Neural cell (in vitro differentiated cells): ENCODE data around the gene RARS2. TPM values are rescaled to one million over a fixed set of nuclear protein-coding genes. Genes with fewer than 3 reads are reported as not detected.

ENCODE experiments used
- H2AFZ ChIP-seq: fragments of 200-600, 300-800 bp; sonication (generic), shearing (Covaris generic); 2 replicates; pipeline ENCODE4 v1.6.0; 2014; ENCODE audit warnings: low read depth, mild to moderate bottlenecking, antibody characterized with exemption, low read length, moderate library complexity
- H3F3A ChIP-seq: fragments of 200-600 bp; shearing (Covaris generic); 2 replicates; pipeline ENCODE4 v1.6.1; 2016; ENCODE audit warnings: mild to moderate bottlenecking, moderate library complexity, mixed read lengths, antibody characterized with exemption, low read length; ENCODE audit not compliant: insufficient read depth, poor library complexity, severe bottlenecking
- H3K27ac ChIP-seq: fragments of 200-600, 300-800 bp; sonication (generic), shearing (Covaris generic); 2 replicates; pipeline ENCODE4 v1.5.1; 2014; ENCODE audit warnings: mild to moderate bottlenecking, low read length, moderate library complexity
- H3K27me3 ChIP-seq: fragments of 300-800, 200-600 bp; sonication (generic), shearing (Covaris generic); 2 replicates; pipeline ENCODE4 v1.6.0; 2014; ENCODE audit warnings: mild to moderate bottlenecking, low read depth, low read length, moderate library complexity; ENCODE audit not compliant: insufficient read depth
- H3K36me3 ChIP-seq: fragments of 300-800, 200-600 bp; sonication (generic), shearing (Covaris generic); 2 replicates; pipeline ENCODE4 v1.5.1; 2014; ENCODE audit warnings: mild to moderate bottlenecking, antibody characterized with exemption, low read length, moderate library complexity; ENCODE audit not compliant: insufficient read depth
- H3K4me2 ChIP-seq: fragments of 300-800, 200-600 bp; sonication (generic), shearing (Covaris generic); 2 replicates; pipeline ENCODE4 v1.6.0; 2014; ENCODE audit warnings: mild to moderate bottlenecking, low read length
- H3K4me3 ChIP-seq: fragments of 300-800, 200-600 bp; sonication (generic), shearing (Covaris generic); 2 replicates; pipeline ENCODE4 v1.5.1; 2014; ENCODE audit warnings: mild to moderate bottlenecking, low read length, moderate library complexity
- H3K79me2 ChIP-seq: fragments of 200-600 bp; shearing (Covaris generic); replicated peaks from 2 replicates; pipeline ENCODE4 v1.6.0; 2014; ENCODE audit warnings: mild to moderate bottlenecking, low read length, moderate library complexity; ENCODE audit not compliant: insufficient read depth
- H3K9ac ChIP-seq: fragments of 300-800, 200-600 bp; sonication (generic), shearing (Covaris generic); 2 replicates; pipeline ENCODE4 v1.6.1; 2016; ENCODE audit warnings: mild to moderate bottlenecking, low read length, mixed read lengths
- H3K9me2 ChIP-seq: fragments of 200-600 bp; shearing (Covaris generic); 2 replicates; pipeline ENCODE4 v1.6.1; 2016; ENCODE audit warnings: mild to moderate bottlenecking, low read length, mixed read lengths; ENCODE audit not compliant: insufficient read depth
- H3K9me3 ChIP-seq: fragments of 200-600, 300-800 bp; sonication (generic), shearing (Covaris generic); 2 replicates; pipeline ENCODE4 v1.6.1; 2016; ENCODE audit warnings: mild to moderate bottlenecking, mixed run types, low read length, moderate library complexity, mixed read lengths
- H4K20me1 ChIP-seq: fragments of 200-600 bp; shearing (Covaris generic); 2 replicates; pipeline ENCODE4 v1.6.1; 2016; ENCODE audit warnings: mild to moderate bottlenecking, mixed run types; ENCODE audit not compliant: insufficient read depth
- CTCF ChIP-seq: fragments of 450-650 bp; IDR thresholded peaks from 2 replicates; pipeline ENCODE4 v1.5.1; 2014; ENCODE audit warnings: antibody characterized with exemption, mild to moderate bottlenecking, moderate library complexity; ENCODE audit not compliant: poor library complexity, severe bottlenecking
- EP300 ChIP-seq: fragments of 450-650 bp; conservative IDR thresholded peaks from 2 replicates; pipeline ENCODE4 v1.6.1; 2014; ENCODE audit warnings: antibody characterized with exemption, mild to moderate bottlenecking, moderate library complexity; ENCODE audit not compliant: poor library complexity, severe bottlenecking
- EZH2 ChIP-seq: fragments of 200-600, 300-800 bp; shearing (Covaris generic), sonication (generic); IDR thresholded peaks from 2 replicates; pipeline ENCODE4 v1.6.1; 2014; ENCODE audit warnings: antibody characterized with exemption, low read length, borderline replicate concordance, mild to moderate bottlenecking; ENCODE audit not compliant: insufficient read depth, poor library complexity, severe bottlenecking
- MXI1 ChIP-seq: fragments of 450-650 bp; conservative IDR thresholded peaks from 2 replicates; pipeline ENCODE4 v1.6.1; 2014; ENCODE audit warnings: antibody characterized with exemption, mild to moderate bottlenecking; ENCODE audit not compliant: poor library complexity, severe bottlenecking
- POLR2AphosphoS5 ChIP-seq: IDR thresholded peaks from 2 replicates; pipeline ENCODE4 v1.6.1; 2012
- RAD21 ChIP-seq: fragments of 450-650 bp; conservative IDR thresholded peaks from 2 replicates; pipeline ENCODE4 v1.6.1; 2014; ENCODE audit warnings: antibody characterized with exemption, mild to moderate bottlenecking, moderate library complexity
- REST ChIP-seq: IDR thresholded peaks from 2 replicates; pipeline ENCODE4 v1.6.1; 2012; ENCODE audit warnings: borderline replicate concordance
- SMC3 ChIP-seq: fragments of 450-650 bp; conservative IDR thresholded peaks from 2 replicates; pipeline ENCODE4 v1.6.1; 2014; ENCODE audit warnings: antibody characterized with exemption, mild to moderate bottlenecking, moderate library complexity; ENCODE audit not compliant: poor library complexity
- TAF1 ChIP-seq: IDR thresholded peaks from 2 replicates; pipeline ENCODE4 v1.6.1; 2012; ENCODE audit warnings: low read depth
- polyA plus RNA-seq: library from polyadenylated mRNA; depleted of rRNA; stranded (reverse); fragments of >200 nt; gene quantifications from 2 replicates; pipeline ENCODE4 v1.2.3, GENCODE V29; 2014

The RARS2 gene
- polyA plus RNA-seq, 1 donor from 2014 or later = 50.4 TPM

GRCh38 chr6:87590417-87590880 lies 662 bp upstream of the RARS2 start:
- TF ChIP-seq EZH2 (no peak), POLR2AphosphoS5 (no peak), CTCF (no peak), TAF1 (no peak), RAD21 (no peak)
- H3K79me2 ChIP-seq = peaks cover 61% of the 10 kb centered on the region
- peak overlapping the region; percentile 72 for H3K9ac ChIP-seq
- H3K4me2 ChIP-seq = peak overlapping the region; percentile 90
- H3K27ac ChIP-seq = peak overlapping the region; percentile 52
- H3K4me3 ChIP-seq = peak overlapping the region; percentile 96
- H2AFZ ChIP-seq = peak overlapping the region; percentile 86
- no peaks in the 10 kb centered on the region for H3K36me3 ChIP-seq
- no peaks in the 10 kb centered on the region for H3K9me3 ChIP-seq
- no peaks in the 10 kb centered on the region for H3K9me2 ChIP-seq
- H3K27me3 ChIP-seq = no peaks in the 10 kb centered on the region
- no peaks in the 10 kb centered on the region for H4K20me1 ChIP-seq
- H3F3A ChIP-seq = no peaks in the 10 kb centered on the region

GRCh38 chr6:87588756-87589407 lies 905 bp downstream of the RARS2 start:
- Histone ChIP-seq H3K4me3 (peak overlapping the region; percentile 96), H3K9me2 (no peaks in the 10 kb centered on the region), H3K27me3 (no peaks in the 10 kb centered on the region), H4K20me1 (no peaks in the 10 kb centered on the region), H3K27ac (no peak overlapping the region), H3K36me3 (no peaks in the 10 kb centered on the region), H3K4me2 (peak overlapping the region; percentile 76), H3K9ac (peak overlapping the region; percentile 72), H2AFZ (peak overlapping the region; percentile 86), H3K9me3 (no peaks in the 10 kb centered on the region), H3F3A (no peaks in the 10 kb centered on the region), H3K79me2 (peaks cover 75% of the 10 kb centered on the region)
- no peak for TF ChIP-seq EP300
- TF ChIP-seq CTCF = no peak

- no peak overlapping the region for H3K4me2 ChIP-seq
- H3K27ac ChIP-seq = no peak overlapping the region
- peaks cover 76% of the 10 kb centered on the region for H3K79me2 ChIP-seq
- H3K9ac ChIP-seq = no peak overlapping the region
- no peak for TF ChIP-seq RAD21
- TF ChIP-seq CTCF = no peak
- TF ChIP-seq EP300 = no peak
- TF ChIP-seq SMC3 = no peak
- TF ChIP-seq MXI1 = no peak
- no peak for TF ChIP-seq EZH2
- TF ChIP-seq TAF1 = no peak
- TF ChIP-seq POLR2AphosphoS5 = no peak
- TF ChIP-seq REST = no peak
- peak overlapping the region; percentile 8 for H3K4me3 ChIP-seq
- no peaks in the 10 kb centered on the region for H3K9me2 ChIP-seq
- H4K20me1 ChIP-seq = no peaks in the 10 kb centered on the region
- no peaks in the 10 kb centered on the region for H3K36me3 ChIP-seq
- H3K27me3 ChIP-seq = no peaks in the 10 kb centered on the region
- no peak overlapping the region for H2AFZ ChIP-seq
- no peaks in the 10 kb centered on the region for H3F3A ChIP-seq
- H3K9me3 ChIP-seq = no peaks in the 10 kb centered on the region
Measured at GRCh38 chr6:87586371-87587077, 3.3 kb downstream of the RARS2 start.
